GM19035 (cell line): ENCODE results near the gene TTLL11.

Source experiments
- ATAC-seq: cut with Tn5 transposase; IDR thresholded peaks from one replicate; pipeline ENCODE4 v1.9.1; 2021; ENCODE audit not compliant: unreplicated experiment

The TTLL11 gene

GRCh38 chr9:121860744-121861143, 232.4 kb downstream of the TTLL11 start:
- ATAC-seq, result no peak

DNA sequence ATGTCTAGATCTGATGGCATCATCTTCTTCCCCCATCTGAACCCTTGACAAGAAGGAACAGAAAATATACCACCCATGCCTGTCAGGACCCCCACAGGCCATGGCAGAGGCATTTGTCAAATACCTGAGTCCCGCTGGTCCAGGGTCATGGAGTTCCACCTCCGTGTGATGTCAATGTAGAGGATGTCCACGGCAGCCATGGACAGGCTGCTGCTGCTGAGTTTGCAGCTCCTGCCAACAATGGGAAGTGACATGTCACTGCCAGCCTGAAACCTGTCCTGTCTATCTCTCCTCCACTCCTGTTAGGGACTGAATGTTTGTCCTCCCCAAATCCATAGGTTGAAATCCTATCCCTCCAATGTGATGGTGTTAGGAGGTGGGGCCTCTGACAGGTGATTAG, 232.9 kb downstream of the TTLL11 start:
- no peak for ATAC-seq

DNA sequence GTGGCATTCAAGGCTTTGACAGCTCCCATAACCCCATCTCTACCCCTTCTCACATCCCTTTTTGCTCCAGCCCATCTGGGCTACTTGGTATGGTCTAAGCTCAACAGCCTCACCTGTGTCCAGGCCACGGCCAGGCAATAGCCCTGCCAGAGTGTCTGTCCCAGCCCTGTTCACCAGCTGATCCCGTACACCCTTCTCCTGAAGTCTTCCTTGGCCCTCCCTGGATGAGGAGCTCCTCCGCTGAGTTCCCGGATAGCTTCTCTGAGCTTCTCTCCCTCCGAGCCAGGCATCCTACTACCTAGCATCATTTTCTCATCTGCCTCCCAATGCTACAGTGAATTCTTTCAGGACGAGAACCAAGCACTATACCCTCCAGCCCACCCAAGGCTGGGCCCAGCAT, 233.5 kb downstream of the TTLL11 start:
- no peak for ATAC-seq

DNA sequence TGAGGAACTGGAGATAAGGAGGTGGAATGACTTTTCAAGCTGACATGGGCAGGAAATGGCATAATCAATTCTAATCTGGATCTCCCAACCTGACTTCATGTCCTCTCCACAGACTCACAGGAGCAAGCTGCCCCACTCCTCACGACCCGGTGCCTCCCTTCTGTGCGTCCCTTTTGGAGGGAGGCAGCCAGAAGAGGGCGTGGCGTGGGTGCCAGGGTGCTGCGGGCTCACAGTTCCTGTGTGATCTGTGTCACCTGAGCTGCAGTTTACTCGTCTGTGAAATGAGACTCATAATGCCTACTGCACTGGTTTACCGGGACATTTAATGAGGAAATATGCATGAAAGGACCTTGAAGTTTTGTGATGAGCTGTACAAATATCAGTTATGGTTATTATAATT, 234.3 kb downstream of the TTLL11 start:
- ATAC-seq, result no peak

DNA sequence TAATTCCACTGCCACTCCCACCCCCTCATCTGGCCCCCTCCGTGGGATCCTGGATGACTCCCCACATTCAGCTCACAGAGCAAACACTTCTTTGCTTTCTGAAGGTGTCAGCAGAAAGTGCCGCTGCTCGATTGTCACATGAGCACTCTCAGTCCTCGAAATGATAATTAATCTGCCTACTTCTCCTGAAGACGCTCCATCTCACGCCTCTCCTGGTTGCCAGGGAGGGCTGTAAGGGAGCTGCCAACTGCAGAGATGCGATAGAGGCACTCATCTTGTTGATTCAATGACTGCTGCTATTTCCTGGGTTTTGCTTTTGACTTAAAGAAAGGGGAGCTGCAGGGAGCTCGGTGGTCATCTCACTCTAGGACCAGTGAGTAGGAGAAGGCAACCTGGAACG, 235.2 kb downstream of the TTLL11 start:
- ATAC-seq, result no peak

- no peak for ATAC-seq
These were observed 237.6 kb downstream of the TTLL11 start for GRCh38 chr9:121855476-121855875.

DNA sequence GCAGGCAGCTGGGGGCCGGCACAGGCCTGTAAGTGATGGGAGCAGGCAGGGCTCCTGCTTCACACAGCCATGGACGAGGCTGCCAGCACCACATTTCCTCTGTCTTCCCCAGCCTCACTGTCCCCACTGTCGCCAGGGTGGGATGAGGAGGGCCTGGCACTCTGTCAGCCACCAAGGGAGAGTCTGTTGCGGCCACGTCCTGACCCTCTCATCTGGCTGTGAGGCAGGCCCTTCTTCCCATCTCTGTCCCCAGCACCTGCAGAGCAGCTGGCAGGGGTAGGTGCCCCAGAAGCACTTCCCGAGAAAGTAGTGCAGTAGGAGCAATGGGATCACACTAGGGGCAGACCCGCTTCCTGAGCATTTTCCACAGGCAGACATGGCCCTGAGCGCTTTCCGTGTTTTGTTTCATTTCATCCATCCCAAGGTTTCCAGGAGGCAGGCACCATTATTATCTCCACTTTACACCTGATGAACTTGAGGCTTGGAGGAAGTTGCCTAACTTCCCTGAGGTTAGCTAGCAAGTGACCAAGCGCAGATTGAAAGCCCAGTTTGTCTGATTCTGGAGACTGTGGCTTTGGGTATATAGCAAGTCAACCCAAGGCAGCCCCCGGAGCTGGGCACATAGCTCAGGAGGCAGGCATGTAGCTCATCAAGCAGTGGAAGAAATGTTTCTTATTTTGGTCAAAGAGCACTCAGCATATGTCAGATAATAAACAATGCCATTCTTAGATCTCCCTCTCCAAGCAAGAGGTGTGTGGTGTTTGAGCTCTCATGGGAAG, 239.3 kb downstream of the TTLL11 start:
- no peak for ATAC-seq

- no peak for ATAC-seq
These were observed 240.2 kb downstream of the TTLL11 start for GRCh38 chr9:121852651-121853616.

- no peak for ATAC-seq
These were observed 240.9 kb downstream of the TTLL11 start for GRCh38 chr9:121852241-121852640.

DNA sequence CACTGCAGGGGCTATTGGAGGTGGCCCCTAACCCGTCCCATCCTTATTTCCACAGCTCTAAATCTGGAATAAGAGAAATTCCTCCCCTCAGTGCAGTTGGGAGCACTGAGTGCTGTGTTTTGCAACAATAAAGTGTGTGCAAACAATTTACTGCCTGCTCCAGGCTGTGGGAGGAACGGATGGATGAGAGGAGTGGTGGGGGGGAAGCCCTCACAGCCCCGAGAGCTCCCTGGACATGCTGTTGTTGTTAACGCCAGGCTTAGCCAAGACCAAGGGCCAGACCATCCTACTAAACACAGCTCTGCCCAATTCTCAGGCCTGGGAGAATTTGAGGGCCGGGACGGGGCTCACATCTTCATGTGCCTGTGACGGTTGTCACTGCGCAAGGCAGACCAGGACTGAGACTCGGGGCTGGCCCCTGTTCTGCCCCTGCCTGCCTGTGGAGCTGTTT, 241.4 kb downstream of the TTLL11 start:
- ATAC-seq, result no peak

DNA sequence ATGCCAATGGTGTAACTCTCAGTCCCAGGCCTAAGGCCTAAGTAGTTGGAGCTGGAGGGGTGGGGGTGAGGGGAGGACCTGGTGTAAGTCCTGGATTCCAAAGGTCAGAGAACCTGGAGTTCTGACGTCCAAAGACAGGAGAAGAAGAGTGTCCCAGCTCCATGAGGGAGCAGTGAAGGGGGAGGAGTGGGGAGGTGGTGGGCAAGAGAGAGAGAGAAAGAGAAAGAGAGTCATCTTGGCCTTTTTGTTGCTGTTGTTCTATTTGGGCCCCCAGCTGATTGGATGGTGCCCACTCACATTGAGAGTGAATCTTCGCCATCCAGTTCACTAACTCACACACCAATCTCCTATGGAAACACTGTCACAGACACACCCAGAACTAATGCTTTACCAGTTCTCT, 242.7 kb downstream of the TTLL11 start:
- ATAC-seq, result no peak

- ATAC-seq, result no peak
These were observed 243.6 kb downstream of the TTLL11 start for GRCh38 chr9:121849554-121849953.

DNA sequence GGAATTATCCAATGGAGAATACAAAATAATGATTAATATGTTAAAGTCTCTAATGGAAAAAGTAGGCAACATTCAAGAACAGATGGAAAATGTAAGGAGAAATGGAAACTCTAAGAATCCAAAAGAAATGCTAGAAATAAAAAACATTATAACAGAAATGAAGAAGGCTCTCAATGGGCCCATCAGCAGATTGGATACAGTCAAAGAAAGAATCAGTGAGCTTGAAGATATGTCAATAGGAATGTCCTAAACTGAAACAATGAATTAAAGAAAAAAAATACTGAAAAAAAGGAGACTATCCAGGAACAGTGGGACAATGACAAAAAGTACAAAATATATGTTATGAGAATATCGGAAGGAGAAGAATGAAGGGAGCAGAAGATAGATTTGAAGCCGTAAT, 248.5 kb downstream of the TTLL11 start:
- ATAC-seq, result no peak

DNA sequence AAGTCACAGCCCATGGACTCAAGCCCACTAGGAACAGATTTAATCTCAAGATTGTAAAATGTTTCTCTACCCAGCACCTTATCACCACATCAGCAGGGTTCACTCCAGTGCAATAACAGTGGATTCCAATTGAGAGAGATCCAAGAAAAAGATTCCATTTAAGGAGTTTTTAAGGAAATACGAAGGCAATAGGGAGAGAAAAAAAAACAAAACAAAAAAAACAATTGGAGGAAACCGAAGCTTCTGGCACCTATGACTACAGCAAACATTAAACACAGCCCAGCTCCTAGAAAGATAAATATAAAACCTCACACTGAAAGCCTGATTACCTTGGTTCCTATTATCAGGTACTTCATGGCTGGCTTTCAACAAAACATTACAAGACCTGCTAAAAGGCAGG, 249.0 kb downstream of the TTLL11 start:
- ATAC-seq, result no peak

DNA sequence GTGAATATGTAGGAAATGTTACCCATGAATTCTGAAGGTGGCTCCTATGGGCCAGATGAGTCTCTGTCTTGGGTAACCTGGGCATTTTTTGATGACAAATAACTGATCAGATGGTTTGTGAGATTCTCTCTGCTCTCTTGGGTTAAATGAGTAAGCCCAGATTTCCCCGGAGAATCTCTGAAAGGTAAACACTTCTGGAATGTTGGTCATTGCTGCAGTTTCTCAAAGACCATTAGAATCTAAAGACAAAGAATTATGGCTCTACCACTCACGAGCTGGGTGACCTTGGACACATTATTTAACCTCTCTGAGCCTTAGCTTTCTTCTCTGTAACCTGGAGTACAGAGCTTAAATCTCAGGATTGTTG, 250.5 kb downstream of the TTLL11 start:
- no peak for ATAC-seq

- ATAC-seq, result no peak
These were observed 251.1 kb downstream of the TTLL11 start for GRCh38 chr9:121841771-121842611.

DNA sequence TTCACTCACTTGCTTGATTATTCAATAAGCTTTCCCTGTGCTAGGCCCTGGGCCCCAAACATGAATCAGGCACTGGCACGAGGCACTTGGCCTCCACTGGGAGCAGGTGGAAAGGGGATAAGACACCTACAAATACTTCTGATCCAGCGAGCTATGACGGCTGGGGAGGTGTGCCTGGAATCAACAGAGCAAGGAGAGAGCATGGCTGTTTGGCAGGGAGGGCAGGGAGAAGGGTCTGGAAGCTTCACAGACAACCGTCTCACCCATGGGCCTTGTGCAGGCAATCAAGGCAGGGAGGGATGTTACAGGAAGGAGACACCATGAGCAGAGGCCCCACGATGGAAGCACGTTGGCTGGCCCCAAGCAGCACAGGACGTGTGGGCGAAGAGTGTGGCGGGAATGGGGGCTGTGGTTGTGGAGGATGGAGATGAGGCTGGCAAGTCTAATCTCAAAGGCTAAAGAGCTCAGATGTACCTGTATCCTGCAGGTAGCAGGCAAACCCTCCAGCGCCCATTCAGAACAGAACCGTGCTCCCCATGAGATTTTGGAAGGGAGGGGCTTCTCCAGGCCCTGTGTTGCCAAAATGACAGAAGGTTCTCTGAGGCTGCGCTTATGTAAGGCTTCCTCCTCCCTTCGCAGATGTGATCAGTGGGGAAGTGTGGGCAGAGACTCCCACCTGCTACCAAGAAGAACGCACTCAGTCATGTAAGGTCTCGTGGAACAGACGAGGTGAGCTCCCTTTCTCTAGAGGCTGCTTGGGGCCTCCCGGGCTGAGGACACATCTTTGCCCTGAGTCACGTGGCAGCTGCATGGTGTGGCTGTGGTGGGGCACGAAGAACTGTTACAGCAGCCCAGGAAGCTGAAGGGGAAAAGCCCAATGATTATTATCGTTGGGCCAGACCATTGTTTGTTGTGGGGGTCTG, 252.0 kb downstream of the TTLL11 start:
- ATAC-seq, result no peak

DNA sequence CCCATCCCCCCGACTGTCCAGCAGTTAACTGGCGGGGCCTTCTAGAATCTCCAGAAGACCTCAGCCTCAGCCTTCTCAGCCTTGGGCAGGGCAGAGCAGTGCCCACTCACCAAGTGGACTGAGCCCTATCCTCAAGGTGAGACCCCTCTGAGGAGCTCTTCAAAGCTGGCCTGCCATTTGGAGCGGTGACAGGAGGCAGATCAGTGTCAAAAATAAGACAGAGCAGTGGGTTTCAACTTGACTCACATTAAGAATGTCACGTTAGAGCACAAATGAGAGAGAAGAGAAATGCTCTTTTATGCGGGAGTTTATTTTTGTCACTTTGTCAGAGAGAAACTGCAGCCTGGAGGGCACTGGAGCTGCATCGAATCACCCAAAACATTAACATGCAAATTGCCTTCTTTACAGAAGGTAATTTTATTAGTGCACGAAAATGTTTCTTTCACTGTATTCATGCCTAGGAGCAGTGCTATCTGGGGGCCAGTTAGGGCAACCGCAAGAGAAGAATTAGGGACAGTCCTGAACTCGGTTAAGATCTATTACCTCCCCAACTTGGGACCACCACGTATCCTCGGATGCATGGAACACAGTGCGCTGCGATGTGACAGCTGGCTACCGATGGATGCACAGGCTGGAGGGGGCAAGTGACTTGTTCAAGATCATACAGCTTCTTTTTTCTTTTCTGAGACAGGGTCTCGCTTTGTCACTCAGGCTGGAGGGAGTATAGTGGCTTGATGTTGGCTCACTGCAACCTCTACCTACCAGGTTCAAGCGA, 253.2 kb downstream of the TTLL11 start:
- peak; percentile 92 for ATAC-seq
